Gastrocnemius medialis (tissue), 4 donors: ENCODE measurements around the gene CENPT.

Experiments used
- POLR2A ChIP-seq, 2 donors: fragments of 450-650 bp; IDR thresholded peaks; one replicate each; pipeline ENCODE4 v1.6.1; 2017; ENCODE audit warnings: antibody characterized with exemption in 2 of 2, mild to moderate bottlenecking in 2 of 2, moderate library complexity in 2 of 2
- TF ChIP-seq, protein P1 (sequence below), 5 experiments: fragments of 450-650 bp in 3 of 5; fragments of 200-600 bp in 2 of 5; sonication (generic) in 2 of 5; IDR thresholded peaks in 4 of 5; conservative IDR thresholded peaks in 1 of 5; 1 replicate in 4 of 5; 2 replicates in 1 of 5; pipeline ENCODE4 v1.5.1; 2016 to 2019; ENCODE audit warnings: antibody characterized with exemption in 5 of 5, mild to moderate bottlenecking in 3 of 5, moderate library complexity in 3 of 5

DNA sequence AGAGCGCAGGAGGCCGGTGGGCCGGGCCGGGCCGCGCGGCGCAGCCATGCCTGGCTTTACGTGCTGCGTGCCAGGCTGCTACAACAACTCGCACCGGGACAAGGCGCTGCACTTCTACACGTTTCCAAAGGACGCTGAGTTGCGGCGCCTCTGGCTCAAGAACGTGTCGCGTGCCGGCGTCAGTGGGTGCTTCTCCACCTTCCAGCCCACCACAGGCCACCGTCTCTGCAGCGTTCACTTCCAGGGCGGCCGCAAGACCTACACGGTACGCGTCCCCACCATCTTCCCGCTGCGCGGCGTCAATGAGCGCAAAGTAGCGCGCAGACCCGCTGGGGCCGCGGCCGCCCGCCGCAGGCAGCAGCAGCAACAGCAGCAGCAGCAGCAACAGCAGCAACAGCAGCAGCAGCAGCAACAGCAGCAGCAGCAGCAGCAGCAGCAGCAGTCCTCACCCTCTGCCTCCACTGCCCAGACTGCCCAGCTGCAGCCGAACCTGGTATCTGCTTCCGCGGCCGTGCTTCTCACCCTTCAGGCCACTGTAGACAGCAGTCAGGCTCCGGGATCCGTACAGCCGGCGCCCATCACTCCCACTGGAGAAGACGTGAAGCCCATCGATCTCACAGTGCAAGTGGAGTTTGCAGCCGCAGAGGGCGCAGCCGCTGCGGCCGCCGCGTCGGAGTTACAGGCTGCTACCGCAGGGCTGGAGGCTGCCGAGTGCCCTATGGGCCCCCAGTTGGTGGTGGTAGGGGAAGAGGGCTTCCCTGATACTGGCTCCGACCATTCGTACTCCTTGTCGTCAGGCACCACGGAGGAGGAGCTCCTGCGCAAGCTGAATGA is 4.8 kb downstream of the CENPT start:
- TF ChIP-seq, protein P1, sequence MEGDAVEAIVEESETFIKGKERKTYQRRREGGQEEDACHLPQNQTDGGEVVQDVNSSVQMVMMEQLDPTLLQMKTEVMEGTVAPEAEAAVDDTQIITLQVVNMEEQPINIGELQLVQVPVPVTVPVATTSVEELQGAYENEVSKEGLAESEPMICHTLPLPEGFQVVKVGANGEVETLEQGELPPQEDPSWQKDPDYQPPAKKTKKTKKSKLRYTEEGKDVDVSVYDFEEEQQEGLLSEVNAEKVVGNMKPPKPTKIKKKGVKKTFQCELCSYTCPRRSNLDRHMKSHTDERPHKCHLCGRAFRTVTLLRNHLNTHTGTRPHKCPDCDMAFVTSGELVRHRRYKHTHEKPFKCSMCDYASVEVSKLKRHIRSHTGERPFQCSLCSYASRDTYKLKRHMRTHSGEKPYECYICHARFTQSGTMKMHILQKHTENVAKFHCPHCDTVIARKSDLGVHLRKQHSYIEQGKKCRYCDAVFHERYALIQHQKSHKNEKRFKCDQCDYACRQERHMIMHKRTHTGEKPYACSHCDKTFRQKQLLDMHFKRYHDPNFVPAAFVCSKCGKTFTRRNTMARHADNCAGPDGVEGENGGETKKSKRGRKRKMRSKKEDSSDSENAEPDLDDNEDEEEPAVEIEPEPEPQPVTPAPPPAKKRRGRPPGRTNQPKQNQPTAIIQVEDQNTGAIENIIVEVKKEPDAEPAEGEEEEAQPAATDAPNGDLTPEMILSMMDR (IDR thresholded peaks at IDR 0.05 in 4 of 5, conservative IDR thresholded peaks at IDR 0.05 in 1 of 5) = no peak
- TF ChIP-seq POLR2A (IDR thresholded peaks at IDR 0.05) = peak in 1 of 2 donors; percentile 23
